Measurements from ENCODE around the gene SLC35B2.

SLC35B2 gene

GRCh38 chr6:44285552-44286284 lies 28.4 kb upstream of the SLC35B2 start:
- no peak for DNase-seq (ENCODE audit: low read depth in 2 of 2)

- DNase-seq (ENCODE audit: low read depth in 2 of 2) = no peak
These were observed 27.5 kb upstream of the SLC35B2 start for GRCh38 chr6:44284867-44285266.

GRCh38 chr6:44284121-44284520 lies 26.8 kb upstream of the SLC35B2 start:
- no peak for DNase-seq (ENCODE audit: low read depth in 2 of 2)

GRCh38 chr6:44278774-44279697 lies 21.7 kb upstream of the SLC35B2 start:
- DNase-seq (ENCODE audit: low read depth in 2 of 2) = no peak

- DNase-seq (ENCODE audit: low read depth in 2 of 2) = no peak
These were observed 21.0 kb upstream of the SLC35B2 start for GRCh38 chr6:44278315-44278714.

- no peak for DNase-seq (ENCODE audit: low read depth in 2 of 2)
These were observed 20.4 kb upstream of the SLC35B2 start for GRCh38 chr6:44277763-44278162.

GRCh38 chr6:44276667-44277640 lies 19.6 kb upstream of the SLC35B2 start:
- DNase-seq (ENCODE audit: low read depth in 2 of 2) = no peak

- DNase-seq (ENCODE audit: low read depth in 2 of 2) = no peak
These were observed 18.7 kb upstream of the SLC35B2 start for GRCh38 chr6:44275749-44276648.

GRCh38 chr6:44275271-44275748 lies 18.0 kb upstream of the SLC35B2 start:
- no peak for DNase-seq (ENCODE audit: low read depth in 2 of 2)

GRCh38 chr6:44273617-44274016 lies 16.3 kb upstream of the SLC35B2 start:
- no peak for DNase-seq (ENCODE audit: low read depth in 2 of 2)

GRCh38 chr6:44272999-44273566 lies 15.8 kb upstream of the SLC35B2 start:
- DNase-seq (ENCODE audit: low read depth in 2 of 2) = no peak

- DNase-seq (ENCODE audit: low read depth in 2 of 2) = no peak
These were observed 15.2 kb upstream of the SLC35B2 start for GRCh38 chr6:44272529-44272928.

- DNase-seq (ENCODE audit: low read depth in 2 of 2) = no peak
These were observed 14.6 kb upstream of the SLC35B2 start for GRCh38 chr6:44271914-44272313.

- no peak for DNase-seq (ENCODE audit: low read depth in 2 of 2)
These were observed 14.0 kb upstream of the SLC35B2 start for GRCh38 chr6:44271406-44271723.

- DNase-seq (ENCODE audit: low read depth in 2 of 2) = no peak
These were observed 13.4 kb upstream of the SLC35B2 start for GRCh38 chr6:44270526-44271405.

GRCh38 chr6:44269921-44270525 lies 12.7 kb upstream of the SLC35B2 start, which contains the start of gene TMEM151B:
TMEM151B (plus strand) TSS chr6:44270450; CDS start chr6:44270743, 293 bp downstream.
- no peak for DNase-seq (ENCODE audit: low read depth in 2 of 2)

GRCh38 chr6:44269178-44269920 lies 12.0 kb upstream of the SLC35B2 start:
- no peak for DNase-seq (ENCODE audit: low read depth in 2 of 2)

GRCh38 chr6:44268095-44268628 lies 10.8 kb upstream of the SLC35B2 start:
- DNase-seq (ENCODE audit: low read depth in 2 of 2) = no peak
